Left ventricle myocardium inferior (tissue), 1 donor: ENCODE data around the gene POLH. TPM values are rescaled to one million over a fixed set of nuclear protein-coding genes. Genes with fewer than 3 reads are reported as not detected.

Experiments
- DNase-seq: peaks from one replicate; pipeline ENCODE4 v3.0.0-alpha.2; 2020
- H3K27ac ChIP-seq: fragments of 200-600 bp; replicated peaks from 2 replicates; pipeline ENCODE4 v1.8.0; 2021
- H3K27me3 ChIP-seq: fragments of 200-600 bp; 2 replicates; pipeline ENCODE4 v1.8.0; 2021; ENCODE audit warnings: low read depth
- H3K36me3 ChIP-seq: fragments of 200-600 bp; 2 replicates; pipeline ENCODE4 v1.8.0; 2021
- H3K4me1 ChIP-seq: fragments of 200-600 bp; 2 replicates; pipeline ENCODE4 v1.8.0; 2021
- H3K4me3 ChIP-seq: fragments of 200-600 bp; 2 replicates; pipeline ENCODE4 v1.8.0; 2021; ENCODE audit warnings: mild to moderate bottlenecking, moderate library complexity
- H3K9me3 ChIP-seq: fragments of 200-600 bp; replicated peaks from 2 replicates; pipeline ENCODE4 v1.8.0; 2021
- CTCF ChIP-seq: fragments of 200-600 bp; IDR thresholded peaks from 2 replicates; pipeline ENCODE4 v1.8.0; 2021; ENCODE audit warnings: antibody characterized with exemption, mild to moderate bottlenecking, borderline replicate concordance
- intact Hi-C: fragments of 100-400 bp; cut with micrococcal nuclease; formaldehyde crosslinking; loops from one replicate; pipeline ENCODE4 v1.11.0; 2022
- total RNA-seq: library from RNA; stranded (reverse); fragmentation: NEBNext Ultra II Directional; extraction: Animal tissue kit (Norgen Biotek cat#: 25700); gene quantifications from one replicate; pipeline ENCODE4 v1.2.1, GENCODE V29; 2021
- donor health status: DM: no; HTN: yes; CAD: no; lungs with severe emphysema.

POLH gene
- total RNA-seq, 1 donor from 2014 or later: 7.9 TPM

DNA sequence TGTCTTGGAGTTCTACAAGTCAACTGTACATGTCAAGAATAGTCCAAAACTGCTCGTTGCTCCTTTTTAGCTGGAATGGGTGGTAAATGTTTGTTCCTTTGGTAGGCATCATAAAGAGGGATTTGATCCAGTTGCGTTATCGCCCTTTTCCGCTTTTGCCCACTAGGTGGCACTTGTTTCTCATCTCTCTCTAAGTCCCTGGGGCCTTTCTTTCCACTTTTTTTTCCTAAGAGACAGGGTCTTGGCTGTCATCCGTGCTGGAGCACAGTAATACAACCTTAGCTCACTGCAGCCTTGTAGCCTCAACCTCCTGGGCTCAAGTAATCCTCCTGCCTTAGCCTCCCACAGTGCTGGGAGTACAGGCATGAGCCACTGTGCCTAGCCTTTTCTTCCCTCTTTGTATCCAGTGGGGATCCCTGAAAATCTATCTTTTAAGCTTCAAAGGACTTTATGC lies 32.4 kb downstream of the POLH start:
- Histone ChIP-seq H3K9me3 (no peaks in the 10 kb centered on the region), H3K4me3 (no peak overlapping the region), H3K4me1 (peaks cover 7% of the 10 kb centered on the region), H3K36me3 (peaks cover 65% of the 10 kb centered on the region), H3K27me3 (no peaks in the 10 kb centered on the region), H3K27ac (no peak overlapping the region)
- intact Hi-C loops: loop anchor here (10.0 kb wide), 1 partner anchor 466 kb away; no protein-coding TSS in a partner anchor
- peak; percentile 83 for TF ChIP-seq CTCF
- DNase-seq: peak; percentile 36

DNA sequence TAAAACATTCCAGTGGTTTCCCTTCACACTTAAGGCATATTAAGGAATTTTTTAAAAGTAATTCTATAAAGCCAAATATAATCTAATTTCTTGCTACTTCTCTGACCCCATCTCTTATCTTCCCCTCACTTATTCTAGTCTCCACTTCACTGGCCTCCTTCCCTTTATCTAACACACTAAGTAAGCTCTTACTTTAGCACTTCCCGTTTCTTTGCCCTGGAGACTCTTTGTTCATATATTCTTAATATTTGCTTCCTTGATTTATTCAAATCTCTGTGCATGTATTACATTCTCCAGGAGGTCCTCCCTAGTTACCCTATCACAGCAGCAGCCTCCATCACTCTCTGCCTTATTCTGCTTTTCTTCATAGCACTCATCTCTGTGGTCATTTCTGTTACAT lies 32.8 kb downstream of the POLH start:
- Histone ChIP-seq H3K36me3 (peaks cover 65% of the 10 kb centered on the region), H3K27ac (no peak overlapping the region), H3K4me3 (no peak overlapping the region), H3K27me3 (no peaks in the 10 kb centered on the region), H3K9me3 (no peaks in the 10 kb centered on the region), H3K4me1 (peaks cover 7% of the 10 kb centered on the region)
- intact Hi-C loops: loop anchor here (10.0 kb wide), 1 partner anchor 466 kb away; no protein-coding TSS in a partner anchor
- no peak for DNase-seq
- TF ChIP-seq CTCF: no peak

DNA sequence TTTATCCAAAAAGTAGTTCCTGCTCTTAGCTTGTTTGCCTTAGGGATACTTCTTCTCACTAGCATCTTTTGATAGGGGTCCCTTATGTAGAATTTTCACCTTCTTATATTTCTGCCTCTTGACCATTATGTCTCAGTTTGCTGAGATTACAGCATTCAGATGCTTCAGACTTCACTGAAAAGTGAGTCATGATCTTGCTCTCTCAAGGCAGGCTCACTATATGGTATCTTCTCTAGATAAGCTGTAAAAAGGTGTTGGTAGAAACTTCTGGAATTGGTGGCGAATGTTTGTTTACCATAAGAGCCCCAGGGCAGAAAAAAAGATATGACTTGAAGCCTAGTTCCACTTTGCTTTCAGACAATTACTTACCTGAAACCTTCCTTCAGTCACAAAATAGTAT lies 33.4 kb downstream of the POLH start:
- TF ChIP-seq CTCF: no peak
- H3K27me3 ChIP-seq: no peaks in the 10 kb centered on the region
- intact Hi-C loops: loop anchor here (10.0 kb wide), 1 partner anchor 465 kb away; no protein-coding TSS in a partner anchor

DNA sequence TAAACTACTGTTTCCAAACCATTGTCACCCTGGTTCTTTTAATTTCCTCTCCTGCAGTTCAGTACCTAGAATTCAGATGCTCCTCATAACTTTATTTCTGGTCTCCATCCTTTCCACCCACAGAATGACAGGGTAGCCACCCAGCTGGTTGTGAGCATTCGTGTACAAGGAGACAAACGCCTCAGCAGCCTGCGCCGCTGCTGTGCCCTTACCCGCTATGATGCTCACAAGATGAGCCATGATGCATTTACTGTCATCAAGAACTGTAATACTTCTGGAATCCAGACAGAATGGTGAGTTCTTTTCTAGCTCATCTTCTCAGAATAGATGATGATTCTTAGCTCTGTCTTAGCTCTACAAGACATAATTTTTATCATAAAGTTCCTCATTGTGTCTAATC lies 34.4 kb downstream of the POLH start:
- Histone ChIP-seq H3K27ac (no peak overlapping the region), H3K9me3 (no peaks in the 10 kb centered on the region), H3K4me1 (peaks cover 7% of the 10 kb centered on the region), H3K27me3 (no peaks in the 10 kb centered on the region), H3K36me3 (peaks cover 58% of the 10 kb centered on the region), H3K4me3 (no peak overlapping the region)
- TF ChIP-seq CTCF: no peak
- intact Hi-C loops: no loop called here
- DNase-seq: no peak

More for the DNA sequence above, 33.4 kb downstream of the POLH start:
- Histone ChIP-seq H3K4me3 (no peak overlapping the region), H3K4me1 (peaks cover 7% of the 10 kb centered on the region), H3K9me3 (no peaks in the 10 kb centered on the region), H3K27ac (no peak overlapping the region), H3K36me3 (peaks cover 65% of the 10 kb centered on the region)
- DNase-seq: no peak

- no peak for TF ChIP-seq CTCF
- DNase-seq: no peak
- Histone ChIP-seq H3K9me3 (no peaks in the 10 kb centered on the region), H3K4me3 (no peak overlapping the region), H3K27me3 (no peaks in the 10 kb centered on the region), H3K36me3 (peaks cover 44% of the 10 kb centered on the region), H3K27ac (no peak overlapping the region), H3K4me1 (no peaks in the 10 kb centered on the region)
- intact Hi-C loops: no loop called here
Observed at GRCh38 chr6:43613721-43614395, 37.9 kb downstream of the POLH start.
